Endothelial cell of umbilical vein (primary cell): Measurements from ENCODE around the gene NAPB. TPM values are rescaled to one million over a fixed set of nuclear protein-coding genes. Genes with fewer than 3 reads are reported as not detected.
A peak's percentile ranks its signal among the peaks of the same experiment; 100 is the strongest.

Source experiments
- BruUV-seq: library from RNA; stranded (reverse); fragments of 400-500 nt; replicated peaks from 2 replicates; lab custom pipeline; 2021; lab: Mats Ljungman, UMichigan
- CTCF ChIA-PET: fragments of 300-600, 350-600 bp; sonication (Branson Sonifier 250); formaldehyde crosslinking; loops from one replicate; lab custom pipeline; 2021; ENCODE audit warnings: antibody characterized with exemption, inconsistent platforms; lab: Charles Lee
- POLR2A ChIA-PET: fragments of 300-600, 350-600 bp; sonication (Branson Sonifier 250); formaldehyde crosslinking; loops from one replicate; lab custom pipeline; 2021; ENCODE audit warnings: antibody characterized with exemption, inconsistent platforms; lab: Charles Lee
- DNase-seq: peaks from one replicate; pipeline ENCODE4 v3.0.0-alpha.2; 2011; ENCODE audit warnings: low read depth, low spot score
- FAIRE-seq: peaks from 2 replicates; lab custom pipeline; 2011; peaks lifted over from hg19 to GRCh38; lab: Jason Lieb, UNC
- H2AFZ ChIP-seq: 2 replicates; pipeline ENCODE4 v1.6.0; 2012; ENCODE audit warnings: low read depth, low read length, control low read depth, inconsistent platforms
- H3K27ac ChIP-seq: 2 replicates; pipeline ENCODE4 v1.5.1; 2011; ENCODE audit warnings: low read depth, mild to moderate bottlenecking, control low read depth, low read length, moderate library complexity; ENCODE audit not compliant: insufficient read depth
- H3K27me3 ChIP-seq, 2 experiments: 2 replicates each; pipeline versions ENCODE4 v1.6.0 to v1.6.1; 2011; ENCODE audit warnings: low read length in 2 of 2, mixed read lengths in 1 of 2; ENCODE audit not compliant: control insufficient read depth in 2 of 2, insufficient read depth in 2 of 2
- H3K36me3 ChIP-seq, 2 experiments: 2 replicates in 1 of 2; 3 replicates in 1 of 2; pipeline ENCODE4 v1.5.1; 2011; ENCODE audit warnings: low read length in 2 of 2, mild to moderate bottlenecking in 1 of 2, moderate library complexity in 1 of 2; ENCODE audit not compliant: control insufficient read depth in 2 of 2, insufficient read depth in 2 of 2; ENCODE audit errors: extremely low read depth in 1 of 2
- H3K4me1 ChIP-seq: 3 replicates; pipeline ENCODE4 v1.5.1; 2011; ENCODE audit warnings: mild to moderate bottlenecking, low read length; ENCODE audit not compliant: control insufficient read depth, insufficient read depth; ENCODE audit errors: extremely low read depth
- H3K4me2 ChIP-seq: 2 replicates; pipeline ENCODE4 v1.6.1; 2011; ENCODE audit warnings: low read length, control low read depth, mixed read lengths; ENCODE audit not compliant: insufficient read depth
- H3K4me3 ChIP-seq, 3 experiments: fragments of 200-600 bp in 1 of 3; sonication (generic), shearing (Covaris generic) in 1 of 3; replicated peaks in 1 of 3; 2 replicates each; pipeline ENCODE4 v1.5.1; 2011 to 2016; ENCODE audit warnings: control low read depth in 3 of 3, low read length in 3 of 3, mild to moderate bottlenecking in 2 of 3, inconsistent platforms in 1 of 3, low read depth in 1 of 3, moderate library complexity in 1 of 3; ENCODE audit not compliant: insufficient read depth in 1 of 3
- H3K79me2 ChIP-seq: 2 replicates; pipeline ENCODE4 v1.6.0; 2012; ENCODE audit warnings: low read length, inconsistent platforms; ENCODE audit not compliant: control insufficient read depth, insufficient read depth
- H3K9ac ChIP-seq: replicated peaks from 2 replicates; pipeline ENCODE3; 2011; ENCODE audit warnings: low read length, control low read depth; ENCODE audit not compliant: insufficient read depth; ENCODE audit errors: extremely low read depth
- H3K9me1 ChIP-seq: replicated peaks from 3 replicates; pipeline ENCODE4 v1.6.0; 2011; ENCODE audit warnings: mild to moderate bottlenecking, low read length; ENCODE audit not compliant: control insufficient read depth, insufficient read depth; ENCODE audit errors: extremely low read depth
- H3K9me3 ChIP-seq: replicated peaks from 2 replicates; pipeline ENCODE4 v1.5.1; 2012; ENCODE audit warnings: low read length, inconsistent platforms; ENCODE audit not compliant: control insufficient read depth, insufficient read depth
- H4K20me1 ChIP-seq: replicated peaks from 2 replicates; pipeline ENCODE3; 2011; ENCODE audit warnings: mild to moderate bottlenecking, low read length; ENCODE audit not compliant: control insufficient read depth, insufficient read depth; ENCODE audit errors: extremely low read depth
- CTCF ChIP-seq, 2 donors: IDR thresholded peaks; 1 replicate in 1 of 2; 2 replicates in 1 of 2; pipeline ENCODE4 v1.5.1; 2011; ENCODE audit warnings: low read length in 2 of 2, mild to moderate bottlenecking in 2 of 2, moderate library complexity in 2 of 2, control low read depth in 1 of 2, inconsistent platforms in 1 of 2, low read depth in 1 of 2; ENCODE audit not compliant: insufficient read depth in 1 of 2; ENCODE audit errors: extremely low read depth in 1 of 2
- EZH2 ChIP-seq: IDR thresholded peaks from 2 replicates; pipeline ENCODE4 v1.6.1; 2012; ENCODE audit warnings: borderline replicate concordance, low read depth, mild to moderate bottlenecking, moderate library complexity, low read length, inconsistent platforms; ENCODE audit not compliant: severe bottlenecking
- FOS ChIP-seq: IDR thresholded peaks from 2 replicates; pipeline ENCODE4 v1.6.1; 2011; ENCODE audit warnings: mild to moderate bottlenecking, low read length, moderate library complexity, borderline replicate concordance; ENCODE audit not compliant: insufficient read depth
- GATA2 ChIP-seq: IDR thresholded peaks from 2 replicates; pipeline ENCODE4 v1.7.0; 2011; ENCODE audit warnings: low read depth, mild to moderate bottlenecking, moderate library complexity, mixed read lengths, low read length; ENCODE audit not compliant: insufficient read length, insufficient read depth
- JUN ChIP-seq: IDR thresholded peaks from 2 replicates; pipeline ENCODE4 v1.6.1; 2011; ENCODE audit warnings: borderline replicate concordance, low read depth; ENCODE audit not compliant: insufficient read length, insufficient read depth
- MAX ChIP-seq: IDR thresholded peaks from 2 replicates; pipeline ENCODE4 v1.6.1; 2011; ENCODE audit not compliant: insufficient read depth, insufficient read length
- MYC ChIP-seq: IDR thresholded peaks from one replicate; pipeline ENCODE4 v1.6.1; 2011; ENCODE audit warnings: mild to moderate bottlenecking, low read depth, low read length
- POLR2A ChIP-seq: IDR thresholded peaks from 2 replicates; pipeline ENCODE4 v1.6.1; 2012; ENCODE audit warnings: low read depth, mild to moderate bottlenecking, control low read depth, low read length
- POLR2AphosphoS5 ChIP-seq: IDR thresholded peaks from 2 replicates; pipeline ENCODE4 v1.6.1; 2012; ENCODE audit warnings: low read depth, mild to moderate bottlenecking, control low read depth, low read length, moderate library complexity; ENCODE audit not compliant: insufficient read depth
- dilution Hi-C: fragments of 300-500 bp; cut with MboI; formaldehyde crosslinking; loops from one replicate; pipeline ENCODE4 v1.15.0; 2019; ENCODE audit warnings: low sequenced_read_pairs; ENCODE audit not compliant: extremely low pct_ligation_motif_present
- intact Hi-C: fragments of 100-400 bp; cut with micrococcal nuclease; formaldehyde crosslinking; loops from one replicate; pipeline ENCODE4 v1.10.0; 2022
- polyA plus RNA-seq, 4 experiments: library from polyadenylated mRNA; depleted of rRNA in 3 of 4; stranded (reverse) in 3 of 4; unstranded in 1 of 4; fragments of >200 nt; gene quantifications; 2 replicates each; pipeline versions ENCODE4 v1.2.1 to v1.2.3, GENCODE V29; 2011 to 2012; ENCODE audit warnings: missing spikeins in 1 of 4
- total RNA-seq: library from RNA; stranded (reverse); gene quantifications from 2 replicates; pipeline ENCODE4 v1.2.3, GENCODE V29; 2021

NAPB gene
- total and polyA plus RNA-seq, 2 donors (not counting 3 experiments of a cell fraction or from before 2014, with no cell fraction given): 4.7 to 10.1 TPM

GRCh38 chr20:23363257-23363649 is 58.0 kb downstream of the NAPB start:
- peak overlapping the region; percentile 91 for H3K9ac ChIP-seq
- H3K27me3 ChIP-seq: no peaks in the 10 kb centered on the region
- ChIA-PET POLR2A (no interaction called here), CTCF (no interaction called here)
- H3K9me1 ChIP-seq: no peaks in the 10 kb centered on the region
- dilution Hi-C loops: no loop called here
- H2AFZ ChIP-seq: no peak overlapping the region
- H3K9me3 ChIP-seq: no peaks in the 10 kb centered on the region
- peaks cover 56% of the 10 kb centered on the region for H3K79me2 ChIP-seq
- peak overlapping the region; percentile 80 for H3K27ac ChIP-seq
- TF ChIP-seq MAX: no peak
- no peak for TF ChIP-seq JUN
- TF ChIP-seq FOS: no peak
- TF ChIP-seq GATA2: no peak
- no peak for TF ChIP-seq CTCF (IDR thresholded peaks at IDR 0.05; ENCODE audit: extremely low read depth in 1 of 2, insufficient read depth in 1 of 2, low read depth in 1 of 2, low read length in 2 of 2)
- TF ChIP-seq POLR2A: no peak
- no peak for TF ChIP-seq EZH2
- no peak for TF ChIP-seq MYC
- no peak for TF ChIP-seq POLR2AphosphoS5
- H3K4me2 ChIP-seq: peak overlapping the region; percentile 84
- FAIRE-seq (no peak), DNase-seq (no peak)
- H3K4me3 ChIP-seq: peak overlapping the region in 2 of 3 experiments; percentile 65 to 73
- H4K20me1 ChIP-seq: peaks cover 4% of the 10 kb centered on the region
- intact Hi-C loops: loop anchor here (5.0 to 10.0 kb wide), 2 partner anchors 274 to 742 kb away; partner anchors contain the start of gene CST3
- H3K4me1 ChIP-seq: peaks cover 43% of the 10 kb centered on the region
- peaks cover 12 to 15% of the 10 kb centered on the region in 2 experiments for H3K36me3 ChIP-seq
- no TSS peak for BruUV-seq
